Measurements from ENCODE around the gene HTR1B.

Gene HTR1B

GRCh38 chr6:77455271-77455670 is 8.0 kb downstream of the HTR1B start:
- no peak for DNase-seq

- DNase-seq: no peak
These were observed 8.9 kb downstream of the HTR1B start for GRCh38 chr6:77454386-77454785.

GRCh38 chr6:77451466-77451865 is 11.8 kb downstream of the HTR1B start:
- no peak for DNase-seq

- no peak for DNase-seq
These were observed 12.4 kb downstream of the HTR1B start for GRCh38 chr6:77450924-77451323.

- no peak for DNase-seq
These were observed 14.7 kb downstream of the HTR1B start for GRCh38 chr6:77448546-77448945.

- DNase-seq: no peak
These were observed 16.0 kb downstream of the HTR1B start for GRCh38 chr6:77447254-77447653.

GRCh38 chr6:77446249-77446648 is 17.0 kb downstream of the HTR1B start:
- no peak for DNase-seq

- no peak for DNase-seq
These were observed 18.1 kb downstream of the HTR1B start for GRCh38 chr6:77445214-77445613.

- no peak for DNase-seq
These were observed 22.9 kb downstream of the HTR1B start for GRCh38 chr6:77440206-77440976.

GRCh38 chr6:77433888-77434287 is 29.4 kb downstream of the HTR1B start:
- no peak for DNase-seq

GRCh38 chr6:77430504-77430903 is 32.8 kb downstream of the HTR1B start:
- no peak for DNase-seq

GRCh38 chr6:77425671-77426070 is 37.6 kb downstream of the HTR1B start:
- no peak for DNase-seq

GRCh38 chr6:77425216-77425615 is 38.1 kb downstream of the HTR1B start:
- no peak for DNase-seq

GRCh38 chr6:77424761-77425160 is 38.5 kb downstream of the HTR1B start:
- no peak for DNase-seq

GRCh38 chr6:77416839-77417238 is 46.5 kb downstream of the HTR1B start:
- no peak for DNase-seq

GRCh38 chr6:77415706-77416105 is 47.6 kb downstream of the HTR1B start:
- no peak for DNase-seq

Data from NCI-H1694 treated with DMSO at 0.1 percent for 48 hours (cell line).